Measurements from ENCODE around the gene PRPF40B.

DNA sequence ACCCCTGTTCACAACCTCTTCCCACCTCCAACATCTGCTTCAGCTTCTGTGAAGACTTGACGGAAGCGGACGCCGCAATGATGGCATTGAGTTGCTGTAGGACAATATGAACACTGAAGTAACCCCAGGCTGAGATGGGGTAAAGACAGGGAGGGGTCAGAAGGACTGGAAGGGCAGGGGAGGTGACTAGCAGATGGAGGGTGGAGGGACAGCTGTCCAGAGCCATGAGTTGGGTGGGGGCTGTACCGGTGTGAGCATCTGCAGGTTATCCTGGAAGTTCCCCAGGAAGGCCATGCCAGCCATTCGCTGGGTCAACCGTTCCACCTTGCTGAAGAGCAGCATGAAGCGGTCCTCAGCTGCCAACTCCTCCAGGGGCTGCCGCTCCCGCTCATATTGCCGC, 26.1 kb downstream of the PRPF40B start:
- TF ChIP-seq, protein P1, sequence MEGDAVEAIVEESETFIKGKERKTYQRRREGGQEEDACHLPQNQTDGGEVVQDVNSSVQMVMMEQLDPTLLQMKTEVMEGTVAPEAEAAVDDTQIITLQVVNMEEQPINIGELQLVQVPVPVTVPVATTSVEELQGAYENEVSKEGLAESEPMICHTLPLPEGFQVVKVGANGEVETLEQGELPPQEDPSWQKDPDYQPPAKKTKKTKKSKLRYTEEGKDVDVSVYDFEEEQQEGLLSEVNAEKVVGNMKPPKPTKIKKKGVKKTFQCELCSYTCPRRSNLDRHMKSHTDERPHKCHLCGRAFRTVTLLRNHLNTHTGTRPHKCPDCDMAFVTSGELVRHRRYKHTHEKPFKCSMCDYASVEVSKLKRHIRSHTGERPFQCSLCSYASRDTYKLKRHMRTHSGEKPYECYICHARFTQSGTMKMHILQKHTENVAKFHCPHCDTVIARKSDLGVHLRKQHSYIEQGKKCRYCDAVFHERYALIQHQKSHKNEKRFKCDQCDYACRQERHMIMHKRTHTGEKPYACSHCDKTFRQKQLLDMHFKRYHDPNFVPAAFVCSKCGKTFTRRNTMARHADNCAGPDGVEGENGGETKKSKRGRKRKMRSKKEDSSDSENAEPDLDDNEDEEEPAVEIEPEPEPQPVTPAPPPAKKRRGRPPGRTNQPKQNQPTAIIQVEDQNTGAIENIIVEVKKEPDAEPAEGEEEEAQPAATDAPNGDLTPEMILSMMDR (IDR thresholded peaks at IDR 0.05): no peak
- TF ChIP-seq POLR2AphosphoS5 (IDR thresholded peaks at IDR 0.05): no peak
